Stimulated activated CD4-positive, alpha-beta T cell treated with anti-CD3 and anti-CD28 coated beads, Interleukin-1b, Interleukin-23, amount 100 ng/mL, for 4 hours (primary cell): ENCODE results near the gene DLGAP4.

Source experiments
- DNase-seq, 2 donors: peaks; one replicate each; pipeline ENCODE4 v3.0.0-alpha.2; 2020; ENCODE audit warnings: low read depth in 2 of 2

Gene DLGAP4

GRCh38 chr20:36274181-36274841 is 31.8 kb upstream of the DLGAP4 start:
- no peak for DNase-seq

DNA sequence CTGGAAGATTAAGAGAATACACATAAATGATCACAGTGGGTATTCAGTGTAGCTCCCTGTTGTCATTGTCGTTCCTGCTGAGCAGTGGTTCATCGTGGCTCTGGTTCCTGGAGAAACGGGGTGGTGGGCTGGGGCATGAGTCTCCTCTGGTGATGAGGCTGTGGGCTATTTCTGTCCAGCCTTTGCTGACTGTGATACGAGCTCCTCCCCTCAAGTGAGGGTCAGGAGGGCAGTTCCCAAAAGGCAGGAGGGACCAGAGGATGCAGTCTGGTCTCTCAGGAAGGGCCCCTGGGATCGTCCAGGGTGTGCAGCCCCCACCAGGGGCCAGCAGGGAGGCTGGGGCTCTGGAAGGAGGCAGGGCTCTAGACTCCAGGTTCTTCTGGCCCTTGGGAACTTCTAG is 31.1 kb upstream of the DLGAP4 start:
- no peak for DNase-seq

GRCh38 chr20:36275441-36276189 is 30.5 kb upstream of the DLGAP4 start:
- no peak for DNase-seq

DNA sequence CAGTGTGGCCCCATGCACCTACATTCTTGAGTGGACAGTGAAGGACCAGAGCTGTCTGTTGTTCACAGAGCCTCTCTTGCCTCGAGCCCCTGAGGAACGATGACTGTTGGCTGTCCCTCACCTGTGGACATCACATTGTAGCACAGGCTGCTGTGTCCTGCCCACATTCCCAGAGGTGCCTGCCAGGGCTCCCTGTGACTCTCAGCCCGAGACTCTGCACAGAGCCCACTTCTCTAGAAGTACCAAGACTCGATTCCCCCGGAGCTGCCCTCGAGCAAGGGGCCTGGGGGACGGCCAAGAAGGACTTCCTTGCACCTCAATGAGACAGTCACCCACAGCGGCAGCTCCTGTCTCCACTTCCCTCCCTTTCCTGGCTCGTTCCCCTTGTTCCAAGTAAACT is 28.6 kb upstream of the DLGAP4 start:
- DNase-seq: no peak

DNA sequence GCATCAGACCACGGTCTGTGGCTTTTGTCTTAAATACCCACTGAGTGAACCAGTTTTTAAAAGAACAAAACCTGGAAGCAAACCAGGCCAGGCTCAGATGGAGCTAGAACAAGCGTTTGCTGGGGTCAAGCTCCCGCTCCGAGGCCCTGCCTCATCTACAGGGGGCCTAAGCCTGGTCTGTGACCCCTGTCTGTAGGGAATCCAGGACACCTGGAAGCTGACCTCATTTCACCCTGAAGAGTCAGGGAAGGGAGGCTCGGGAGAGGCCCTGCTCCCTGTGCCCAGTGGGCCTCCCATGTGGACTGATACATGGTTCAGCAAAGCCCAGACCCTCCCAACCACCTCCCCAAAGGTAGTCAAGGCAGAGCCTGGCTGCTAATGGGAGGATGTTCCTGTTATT is 26.8 kb upstream of the DLGAP4 start:
- no peak for DNase-seq

DNA sequence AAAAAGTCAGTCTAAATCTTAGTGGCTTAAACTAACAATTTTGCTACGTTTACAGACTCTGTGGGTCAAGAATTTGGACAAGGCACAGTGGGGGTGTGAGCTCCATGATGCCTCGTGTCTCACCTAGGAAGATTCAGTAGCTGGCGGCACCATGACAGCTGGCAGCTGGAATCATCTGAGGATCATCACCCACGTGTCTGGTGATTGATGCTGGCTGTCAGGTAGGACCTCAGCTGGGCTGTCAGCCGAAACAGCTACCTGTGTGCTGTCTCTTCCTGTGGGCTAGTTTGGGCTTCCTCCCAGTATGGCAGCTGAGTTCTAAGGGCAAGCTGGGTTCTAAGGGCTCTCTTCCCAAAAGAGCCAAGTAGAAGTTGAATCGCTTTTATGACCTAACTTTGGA is 26.4 kb upstream of the DLGAP4 start:
- no peak for DNase-seq

- DNase-seq: no peak
Measured at GRCh38 chr20:36281785-36282380, 24.3 kb upstream of the DLGAP4 start.

DNA sequence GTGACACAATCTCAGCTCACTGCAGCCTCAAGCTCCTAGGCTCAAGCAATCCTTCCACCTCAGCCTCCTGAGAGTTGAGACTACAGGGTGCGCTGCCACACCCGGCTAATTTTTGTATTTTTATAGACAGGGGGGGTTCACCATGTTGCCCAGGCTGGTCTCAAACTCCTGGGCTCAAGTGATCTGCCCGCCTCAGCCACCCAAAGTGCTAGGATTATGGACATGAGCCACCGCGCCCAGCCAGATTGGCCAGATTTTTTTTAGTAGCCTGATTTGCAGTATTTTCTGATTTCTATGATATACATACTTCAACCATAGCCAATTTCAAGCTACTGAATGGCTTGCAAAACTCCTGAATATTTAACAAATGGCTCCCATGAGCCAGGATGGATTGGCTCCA is 21.4 kb upstream of the DLGAP4 start:
- DNase-seq: no peak

DNA sequence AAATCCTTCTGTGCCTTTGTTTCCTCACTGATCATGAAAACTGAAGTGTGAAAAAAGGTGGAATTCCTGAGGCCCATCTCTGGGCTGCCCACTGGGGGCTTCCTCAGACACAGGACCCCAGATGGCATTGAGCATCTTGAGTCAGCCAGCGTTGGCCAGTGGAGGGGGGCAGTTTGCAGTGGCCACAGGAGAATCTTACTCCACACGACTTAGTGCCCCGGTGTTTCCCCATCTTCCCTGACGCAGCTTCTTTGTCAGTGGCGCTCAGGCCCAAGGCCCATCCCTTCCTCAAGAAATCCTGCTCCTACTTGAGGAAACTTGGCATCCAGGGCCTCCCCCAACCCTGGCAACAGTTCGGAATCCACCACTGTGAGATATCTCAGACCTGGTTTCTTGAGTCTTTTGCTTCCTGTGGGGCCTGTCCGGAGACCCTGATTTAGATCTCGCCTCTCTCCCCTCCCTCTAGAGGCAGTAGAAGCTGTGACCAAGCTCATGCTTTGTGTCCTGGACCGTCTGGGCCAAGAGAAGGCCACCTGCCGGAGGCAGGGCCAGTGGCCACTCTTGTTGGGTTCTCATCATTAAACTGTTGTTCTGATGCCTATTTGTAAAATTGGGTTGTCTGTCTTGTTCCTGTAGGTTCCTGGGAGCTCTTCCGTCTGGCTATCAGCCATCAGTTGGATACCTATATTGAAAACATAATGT is 20.2 kb upstream of the DLGAP4 start:
- no peak for DNase-seq

DNA sequence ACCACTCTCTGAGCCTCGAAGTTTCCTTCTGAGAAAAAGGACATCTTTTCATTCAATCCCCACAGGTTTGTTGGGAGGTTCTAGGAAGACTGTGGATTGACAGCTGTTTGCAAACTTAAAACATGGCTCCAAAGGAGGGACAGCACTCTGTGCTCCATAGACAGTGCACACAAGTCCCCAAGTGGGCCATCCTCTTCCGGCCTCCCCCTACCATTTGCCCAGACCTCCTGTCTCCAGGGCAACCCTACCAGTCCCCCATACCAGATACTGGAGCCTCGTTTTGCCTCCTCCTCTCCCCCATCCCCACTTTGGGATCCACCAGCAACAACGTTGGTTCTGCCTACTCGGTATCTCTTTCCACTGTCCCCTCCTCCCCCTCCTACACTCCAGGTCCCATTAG is 8.5 kb upstream of the DLGAP4 start:
- DNase-seq: no peak

- no peak for DNase-seq
Measured at GRCh38 chr20:36298061-36298460, 8.1 kb upstream of the DLGAP4 start.

GRCh38 chr20:36298795-36299339 is 7.3 kb upstream of the DLGAP4 start:
- no peak for DNase-seq

DNA sequence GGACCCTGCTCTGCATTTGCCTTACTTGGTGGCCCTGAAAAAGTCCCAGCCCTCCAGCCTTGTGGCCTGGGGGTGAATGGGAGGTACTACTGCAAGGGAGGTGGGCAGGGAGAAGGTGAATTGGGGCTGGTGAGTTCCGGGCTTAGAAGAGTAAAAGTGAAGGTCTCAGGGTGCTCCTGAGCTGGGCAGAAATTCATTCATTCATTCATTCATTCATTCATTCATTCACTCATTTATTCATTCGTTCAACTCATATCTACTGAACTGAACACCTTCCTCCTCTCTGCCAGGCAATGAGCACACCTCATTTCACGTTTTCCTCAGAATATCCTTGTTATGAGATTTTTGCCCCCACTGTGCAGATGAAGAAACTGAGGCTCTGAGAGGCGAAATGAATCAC is 6.7 kb upstream of the DLGAP4 start:
- DNase-seq: no peak

- DNase-seq: no peak
Measured at GRCh38 chr20:36301359-36302119, 4.6 kb upstream of the DLGAP4 start.

GRCh38 chr20:36303020-36303595 is 3.0 kb upstream of the DLGAP4 start:
- DNase-seq: no peak

DNA sequence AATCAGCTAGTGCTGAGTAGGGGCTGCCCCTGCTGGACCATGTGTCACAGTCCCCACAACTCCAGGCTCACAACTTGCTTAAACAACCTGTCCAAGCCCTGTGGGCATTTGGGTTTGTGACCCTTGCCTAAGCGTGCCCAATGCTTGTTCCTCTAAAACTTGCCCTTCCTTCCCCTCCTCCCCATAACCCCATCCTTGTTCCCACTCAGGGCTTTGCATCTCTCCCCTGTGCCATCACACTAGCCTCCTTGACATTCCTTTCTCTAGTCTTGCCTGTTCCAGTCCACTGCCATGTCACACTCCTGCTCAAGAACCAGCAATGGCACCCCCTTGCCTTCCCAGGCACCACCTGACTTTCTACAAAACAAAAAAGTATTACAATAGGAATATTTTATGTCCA is 2.3 kb upstream of the DLGAP4 start:
- DNase-seq: no peak

- DNase-seq: no peak
Measured at GRCh38 chr20:36304786-36305495, 1.2 kb upstream of the DLGAP4 start.

GRCh38 chr20:36306553-36307411 is 643 bp downstream of the DLGAP4 start:
- no peak for DNase-seq
